DOHH2 (cell line): ENCODE results near the gene FAM20C.

ENCODE experiments used
- EZH2phosphoT487 ChIP-seq: fragments of 200-600 bp; sonication (generic); IDR thresholded peaks from 2 replicates; pipeline ENCODE4 v1.6.1; 2017; ENCODE audit warnings: borderline replicate concordance, mild to moderate bottlenecking, antibody characterized with exemption, low read length, moderate library complexity, mixed read lengths
- TF ChIP-seq, protein P1 (sequence below): fragments of 200-600 bp; sonication (generic); IDR thresholded peaks from one replicate; pipeline ENCODE4 v1.5.1; 2014; ENCODE audit warnings: antibody characterized with exemption, mild to moderate bottlenecking, low read depth, low read length; ENCODE audit not compliant: poor library complexity, severe bottlenecking

DNA sequence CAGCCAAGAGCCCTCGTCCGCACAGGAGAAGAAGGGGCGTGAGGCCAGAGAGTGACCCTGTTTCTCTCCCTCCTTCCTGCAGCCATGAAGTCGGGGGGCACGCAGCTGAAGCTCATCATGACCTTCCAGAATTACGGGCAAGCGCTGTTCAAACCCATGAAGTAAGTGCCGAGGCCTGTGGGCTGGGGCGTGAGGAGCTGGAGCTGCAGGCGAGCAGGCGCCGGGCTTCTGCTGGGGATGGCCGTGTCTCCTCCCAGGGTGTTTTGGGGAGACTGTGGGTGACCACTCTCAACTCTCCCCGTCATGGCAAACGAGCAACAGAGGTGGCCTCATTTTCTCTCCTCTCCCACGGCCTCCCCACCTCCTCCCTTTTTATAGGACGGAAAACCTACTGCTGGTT lies 16.4 kb downstream of the FAM20C start:
- TF ChIP-seq, protein P1, sequence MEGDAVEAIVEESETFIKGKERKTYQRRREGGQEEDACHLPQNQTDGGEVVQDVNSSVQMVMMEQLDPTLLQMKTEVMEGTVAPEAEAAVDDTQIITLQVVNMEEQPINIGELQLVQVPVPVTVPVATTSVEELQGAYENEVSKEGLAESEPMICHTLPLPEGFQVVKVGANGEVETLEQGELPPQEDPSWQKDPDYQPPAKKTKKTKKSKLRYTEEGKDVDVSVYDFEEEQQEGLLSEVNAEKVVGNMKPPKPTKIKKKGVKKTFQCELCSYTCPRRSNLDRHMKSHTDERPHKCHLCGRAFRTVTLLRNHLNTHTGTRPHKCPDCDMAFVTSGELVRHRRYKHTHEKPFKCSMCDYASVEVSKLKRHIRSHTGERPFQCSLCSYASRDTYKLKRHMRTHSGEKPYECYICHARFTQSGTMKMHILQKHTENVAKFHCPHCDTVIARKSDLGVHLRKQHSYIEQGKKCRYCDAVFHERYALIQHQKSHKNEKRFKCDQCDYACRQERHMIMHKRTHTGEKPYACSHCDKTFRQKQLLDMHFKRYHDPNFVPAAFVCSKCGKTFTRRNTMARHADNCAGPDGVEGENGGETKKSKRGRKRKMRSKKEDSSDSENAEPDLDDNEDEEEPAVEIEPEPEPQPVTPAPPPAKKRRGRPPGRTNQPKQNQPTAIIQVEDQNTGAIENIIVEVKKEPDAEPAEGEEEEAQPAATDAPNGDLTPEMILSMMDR, result no peak
- TF ChIP-seq EZH2phosphoT487, result no peak
